Measurements from ENCODE around the gene DLK1.

Gene DLK1

DNA sequence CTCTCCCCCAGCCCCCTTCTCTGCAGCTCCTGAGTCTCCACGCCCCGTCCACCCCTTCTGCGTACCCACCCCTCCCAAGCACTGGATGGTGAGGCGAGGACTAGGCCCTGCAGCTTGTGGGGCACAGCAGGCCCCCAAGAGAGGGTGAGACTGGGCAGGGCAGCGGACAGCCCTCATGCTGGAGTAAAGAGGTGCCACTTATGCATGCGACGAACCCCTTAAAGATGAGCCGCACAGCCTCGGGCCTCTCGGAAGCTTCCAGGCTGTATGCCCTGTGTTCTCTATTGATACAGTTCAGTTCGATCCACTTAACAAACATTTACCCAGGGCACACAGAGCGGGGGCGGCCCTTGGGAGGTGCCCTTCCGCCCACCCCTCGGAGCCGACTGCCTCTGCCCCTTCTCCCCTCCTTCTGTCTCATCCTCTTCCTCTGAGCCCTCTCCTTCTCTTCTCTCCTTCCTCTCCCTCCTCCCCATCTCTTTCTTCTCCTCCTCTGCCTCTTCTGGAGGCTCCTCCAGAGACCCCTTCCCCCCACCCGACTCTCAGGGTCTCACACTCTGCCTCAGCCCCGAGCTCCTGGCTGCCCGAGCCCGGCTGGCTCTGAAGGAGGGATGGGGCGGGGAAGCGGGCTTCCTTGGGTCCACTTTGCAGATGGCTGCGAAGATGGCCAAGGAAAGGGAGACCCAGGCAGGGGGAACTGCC is 32.7 kb upstream of the DLK1 start:
- no peak for DNase-seq (ENCODE audit: low spot score)

DNA sequence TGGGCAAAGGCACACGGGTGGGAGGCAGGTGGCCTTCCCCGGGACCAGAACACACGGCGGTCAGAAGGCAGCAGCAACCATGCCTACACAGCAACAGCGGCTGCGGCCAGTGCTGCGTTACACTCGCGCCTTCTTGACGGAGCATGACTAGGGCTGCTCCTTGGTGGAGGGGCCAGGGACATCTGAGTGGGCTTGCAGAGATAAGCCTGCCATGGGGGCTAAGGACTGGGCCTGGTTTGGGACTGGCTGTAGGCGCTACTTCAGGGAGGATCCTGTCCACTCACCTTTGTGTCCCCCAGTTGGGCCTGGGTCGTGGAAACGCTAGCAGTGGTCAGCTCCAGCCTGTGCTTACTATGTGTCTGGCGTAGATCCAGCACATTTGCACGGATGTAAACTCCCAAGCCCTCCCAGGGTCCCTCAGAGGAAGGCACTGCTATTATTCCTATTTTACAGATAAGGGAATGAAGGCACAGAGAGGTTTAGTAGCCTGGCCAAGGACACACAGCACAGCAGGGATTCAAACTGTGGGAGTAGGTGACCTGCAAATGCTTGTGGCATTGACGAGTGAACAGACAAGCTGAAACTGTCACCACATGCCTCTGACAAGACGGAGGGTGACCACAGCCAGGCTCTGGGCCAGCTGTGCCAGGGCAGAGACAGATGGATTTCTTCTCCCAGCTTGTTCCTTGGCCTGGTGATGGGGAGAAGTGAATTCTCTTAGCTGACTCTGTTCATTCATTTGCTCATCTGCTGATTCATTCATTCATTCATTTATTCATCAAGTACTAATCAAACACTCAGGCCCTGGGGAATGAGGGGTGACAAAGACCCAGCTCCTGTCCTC is 31.9 kb upstream of the DLK1 start:
- DNase-seq (ENCODE audit: low spot score) = no peak

GRCh38 chr14:100695423-100695738 is 31.3 kb upstream of the DLK1 start:
- DNase-seq (ENCODE audit: low spot score) = no peak

GRCh38 chr14:100696008-100696407 is 30.7 kb upstream of the DLK1 start:
- no peak for DNase-seq (ENCODE audit: low spot score)

DNA sequence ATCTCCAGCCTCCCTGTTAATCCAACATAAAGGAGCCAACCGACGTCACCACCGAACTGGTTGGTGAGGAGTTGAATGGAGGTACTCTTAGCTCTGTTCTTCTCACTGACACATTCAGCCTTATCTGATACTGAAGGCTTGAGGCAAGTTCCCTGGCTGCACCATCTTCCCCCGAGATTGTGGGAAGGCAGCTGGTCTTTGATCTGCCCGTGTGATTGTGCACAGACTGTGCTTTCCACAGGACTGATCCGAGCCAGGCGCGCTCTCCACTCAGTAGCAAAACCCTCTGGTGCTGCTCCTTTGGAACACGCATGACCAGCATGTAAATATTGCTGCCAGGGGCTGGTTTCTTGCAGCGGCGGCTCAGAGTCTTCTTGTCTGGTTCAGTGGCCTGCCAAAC is 30.1 kb upstream of the DLK1 start:
- no peak for DNase-seq (ENCODE audit: low spot score)

- no peak for DNase-seq (ENCODE audit: low spot score)
These were observed 28.6 kb upstream of the DLK1 start for GRCh38 chr14:100698066-100698465.

- DNase-seq (ENCODE audit: low spot score) = no peak
These were observed 27.8 kb upstream of the DLK1 start for GRCh38 chr14:100698666-100699448.

DNA sequence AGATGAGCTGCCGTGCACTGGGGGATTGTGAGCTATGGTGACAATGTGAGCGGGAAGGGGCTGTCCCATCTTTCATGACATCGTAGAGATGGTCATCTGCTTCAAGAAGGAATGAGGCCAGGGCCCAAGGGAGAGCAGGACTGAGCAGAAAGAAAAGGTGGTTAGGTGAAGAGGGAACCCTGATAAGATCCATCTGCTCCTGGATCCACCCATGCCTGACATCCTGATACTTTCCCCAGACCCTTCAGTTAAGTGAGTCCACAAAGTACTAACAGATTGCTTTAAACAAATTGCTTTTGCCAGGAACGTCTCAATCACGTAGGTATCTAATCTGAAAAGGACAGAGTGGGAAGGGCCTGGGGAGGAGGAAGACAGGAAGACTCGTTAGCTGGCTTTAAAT is 25.4 kb upstream of the DLK1 start:
- DNase-seq (ENCODE audit: low spot score) = no peak

DNA sequence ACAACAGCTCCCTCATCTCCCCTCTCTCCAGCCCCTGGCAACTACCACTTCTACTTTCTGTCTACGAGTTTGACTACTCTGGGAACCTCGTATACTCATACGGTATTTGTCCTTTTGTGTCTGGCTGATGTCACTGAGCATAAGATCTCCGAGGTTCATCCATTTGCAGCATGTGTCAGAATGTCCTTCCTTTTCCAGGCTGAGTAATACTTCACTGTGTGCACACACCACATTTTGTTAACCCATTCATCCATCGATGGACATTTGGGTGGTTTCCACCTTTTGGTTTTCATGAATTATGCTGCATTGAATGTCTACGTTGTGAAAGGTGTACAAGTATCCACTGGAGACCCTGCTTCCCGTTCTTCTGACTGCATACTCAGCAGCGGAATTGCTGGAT is 24.1 kb upstream of the DLK1 start:
- no peak for DNase-seq (ENCODE audit: low spot score)

- DNase-seq (ENCODE audit: low spot score) = no peak
These were observed 23.1 kb upstream of the DLK1 start for GRCh38 chr14:100703386-100704220.

DNA sequence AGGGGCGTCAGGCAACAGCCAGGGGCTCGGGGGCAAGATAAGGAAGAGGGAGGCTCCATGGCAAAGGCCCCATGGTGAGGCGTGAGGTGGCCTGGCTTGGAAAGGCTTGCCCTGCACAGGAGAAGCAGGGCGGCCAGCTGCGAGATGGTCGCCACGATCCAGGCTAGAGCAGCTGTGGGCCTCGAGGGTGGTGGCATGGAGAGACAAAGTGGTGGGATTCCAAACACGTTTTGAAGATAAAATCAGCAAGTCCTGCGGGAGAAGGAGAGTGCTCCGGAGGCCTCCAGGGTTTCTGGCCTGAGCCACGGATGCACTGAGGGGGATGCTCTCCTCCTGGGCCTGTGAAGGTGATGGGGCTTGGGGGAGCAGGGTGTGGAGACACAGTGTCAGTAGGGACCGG is 20.5 kb upstream of the DLK1 start:
- DNase-seq (ENCODE audit: low spot score) = no peak

- no peak for DNase-seq (ENCODE audit: low spot score)
These were observed 19.8 kb upstream of the DLK1 start for GRCh38 chr14:100706860-100707259.

- DNase-seq (ENCODE audit: low spot score) = no peak
These were observed 18.0 kb upstream of the DLK1 start for GRCh38 chr14:100708425-100709288.

GRCh38 chr14:100709289-100710284 is 17.1 kb upstream of the DLK1 start:
- DNase-seq (ENCODE audit: low spot score) = peak; percentile 24

DNA sequence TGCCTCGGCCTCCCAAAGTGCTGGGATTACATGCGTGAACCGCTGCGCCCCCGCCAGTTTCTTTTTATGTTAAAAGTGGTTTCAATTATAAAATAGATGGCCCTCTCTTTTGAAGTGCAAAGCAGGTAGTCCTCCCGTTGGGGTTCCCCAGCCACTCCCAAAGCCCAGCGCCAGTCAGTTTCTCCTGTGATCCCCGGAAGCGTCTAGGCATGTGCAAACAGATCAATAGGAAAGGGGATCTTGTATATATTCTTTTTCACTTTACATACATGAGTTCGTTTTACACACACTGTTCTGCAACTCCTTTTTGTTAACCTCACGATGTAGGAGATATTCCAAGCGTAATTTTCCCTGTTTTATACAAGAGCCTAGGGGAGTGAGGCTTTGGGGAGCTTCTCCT is 16.3 kb upstream of the DLK1 start:
- DNase-seq (ENCODE audit: low spot score) = no peak

DNA sequence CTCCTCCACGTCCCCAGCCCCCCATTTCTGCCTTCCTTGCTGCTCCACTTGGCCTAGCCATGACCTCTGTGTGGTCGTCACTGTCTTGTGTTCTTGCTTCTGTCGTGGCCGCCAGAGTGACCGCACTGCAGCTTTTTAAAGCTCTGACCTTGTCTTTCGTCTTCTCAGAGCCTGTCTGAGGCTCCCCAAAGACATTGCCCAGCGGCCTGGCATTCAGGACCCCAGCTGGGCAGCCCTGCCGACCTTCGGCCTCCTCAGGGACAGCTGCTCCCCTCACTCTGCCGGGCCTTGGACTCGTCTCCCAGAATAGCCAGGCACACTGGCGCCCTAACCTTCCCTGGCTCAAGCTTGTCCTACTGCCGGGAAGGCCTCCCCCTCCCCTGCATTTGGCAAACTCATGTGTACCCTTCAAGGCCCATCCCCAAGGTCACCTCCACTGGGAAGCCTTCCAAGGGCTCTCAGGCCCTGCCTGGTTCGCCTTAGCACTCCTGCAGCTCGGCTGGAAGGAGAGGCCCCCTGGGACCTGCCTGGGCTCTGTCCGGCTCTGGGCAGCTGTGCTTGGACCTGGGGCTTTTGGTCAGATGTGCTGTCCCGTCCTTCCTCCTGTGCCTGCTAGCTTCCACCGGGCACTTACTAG is 15.7 kb upstream of the DLK1 start:
- no peak for DNase-seq (ENCODE audit: low spot score)

GRCh38 chr14:100711493-100711892 is 15.2 kb upstream of the DLK1 start:
- no peak for DNase-seq (ENCODE audit: low spot score)

GRCh38 chr14:100712490-100712889 is 14.2 kb upstream of the DLK1 start:
- no peak for DNase-seq (ENCODE audit: low spot score)

DNA sequence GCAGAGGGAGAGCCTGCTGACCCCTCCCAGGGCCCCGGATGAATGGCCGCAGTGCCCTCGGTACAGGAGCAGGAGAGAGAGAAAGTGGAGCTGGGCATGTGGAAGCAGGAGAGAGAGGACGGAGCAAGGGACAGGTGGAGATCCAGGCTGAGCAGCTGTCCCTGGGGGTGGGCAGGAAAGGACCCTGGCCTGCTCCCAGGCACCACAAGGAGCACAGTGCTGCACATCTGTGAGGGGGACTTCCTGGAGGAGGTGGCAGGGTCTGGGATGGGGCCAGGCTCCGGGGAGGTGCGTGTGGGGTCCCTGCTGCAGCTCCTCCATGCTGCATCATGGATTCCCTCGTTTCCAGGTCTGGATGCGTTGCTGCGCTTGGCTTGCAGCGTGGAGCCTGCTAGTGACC is 13.0 kb upstream of the DLK1 start:
- DNase-seq (ENCODE audit: low spot score) = no peak

Measured in cerebellar cortex (tissue), 1 donor.